Amniotic stem cell (primary cell): Measurements from ENCODE around the gene CA5B.
"Not testable (repeated sequence)": the region's sequence is repeated elsewhere in the genome, so short reads cannot be mapped to it uniquely, and the experiment has no call there.

Source experiments
- DNase-seq: peaks from one replicate; lab custom pipeline; 2025; lab: John Stamatoyannopoulos, UW

Gene CA5B

GRCh38 chrX:15814771-15815365 lies 76.8 kb downstream of the CA5B start:
- DNase-seq, result no peak

GRCh38 chrX:15815779-15816437 lies 77.8 kb downstream of the CA5B start:
- DNase-seq, result no peak

- DNase-seq, result no peak
Measured at GRCh38 chrX:15816438-15816809, 78.4 kb downstream of the CA5B start.

- DNase-seq, result no peak
Measured at GRCh38 chrX:15816886-15817285, 78.8 kb downstream of the CA5B start.

GRCh38 chrX:15820106-15821073 lies 82.3 kb downstream of the CA5B start:
- DNase-seq, result no peak

GRCh38 chrX:15822922-15823321 lies 84.9 kb downstream of the CA5B start:
- DNase-seq, result no peak

GRCh38 chrX:15825936-15826335 lies 87.9 kb downstream of the CA5B start:
- DNase-seq, result no peak

- DNase-seq, result no peak
Measured at GRCh38 chrX:15829217-15829616, 91.1 kb downstream of the CA5B start.

GRCh38 chrX:15831347-15831746 lies 93.3 kb downstream of the CA5B start:
- not testable (repeated sequence) for DNase-seq

GRCh38 chrX:15834053-15834452 lies 96.0 kb downstream of the CA5B start:
- no peak for DNase-seq

- no peak for DNase-seq
Measured at GRCh38 chrX:15834827-15835595, 96.9 kb downstream of the CA5B start.
